GM12878 (cell line): ENCODE data around the gene OOSP2. TPM values are rescaled to one million over a fixed set of nuclear protein-coding genes. Genes with fewer than 3 reads are reported as not detected.

Experiments used
- ATAC-seq: fragments of 200-7000 bp; cut with Tn5 transposase; 3 replicates; pipeline ENCODE4 v1.9.1; 2020; ENCODE audit warnings: mild to moderate bottlenecking, moderate library complexity
- BruUV-seq: library from RNA; stranded (reverse); fragments of 400-500 nt; replicated peaks from 2 replicates; lab custom pipeline; 2021; lab: Mats Ljungman, UMichigan
- CTCF ChIA-PET: fragments of 300-600 bp; sonication (Branson Sonifier 250); formaldehyde crosslinking; extraction: SDS; loops from one replicate; lab custom pipeline; 2021; ENCODE audit warnings: inconsistent platforms; lab: Yijun Ruan, JAX
- POLR2A ChIA-PET: fragments of 350-600 bp; formaldehyde crosslinking; extraction: SDS; loops from one replicate; lab custom pipeline; 2021; ENCODE audit warnings: inconsistent platforms; lab: Charles Lee
- RAD21 ChIA-PET: fragments of 300-600 bp; sonication (Branson Sonifier 250); formaldehyde crosslinking; loops from one replicate; lab custom pipeline; 2023; ENCODE audit warnings: antibody characterized with exemption; ENCODE audit not compliant: unreplicated experiment; lab: Charles Lee
- SMC1A ChIA-PET: fragments of 300-600 bp; sonication (Branson Sonifier 250); formaldehyde crosslinking; loops from one replicate; lab custom pipeline; 2023; ENCODE audit not compliant: unreplicated experiment, uncharacterized antibody; lab: Charles Lee
- DNase-seq: peaks from one replicate; pipeline ENCODE4 v3.0.0-alpha.2; 2011; ENCODE audit warnings: low read depth, low spot score
- FAIRE-seq: peaks from 3 replicates; lab custom pipeline; 2011; peaks lifted over from hg19 to GRCh38; lab: Jason Lieb, UNC
- H2AFZ ChIP-seq: 2 replicates; pipeline ENCODE4 v1.6.0; 2011; ENCODE audit warnings: low read depth, low read length, control low read depth; ENCODE audit not compliant: control insufficient read depth
- H3K27ac ChIP-seq: 2 replicates; pipeline ENCODE4 v1.5.1; 2011; ENCODE audit warnings: control low read depth; ENCODE audit not compliant: control insufficient read depth, insufficient read depth
- H3K27me3 ChIP-seq, 2 experiments: replicated peaks in 1 of 2; 2 replicates each; pipeline versions ENCODE4 v1.6.0 to v1.6.1; 2011; ENCODE audit warnings: low read length in 1 of 2; ENCODE audit not compliant: control insufficient read depth in 2 of 2, insufficient read depth in 2 of 2
- H3K36me3 ChIP-seq, 2 experiments: 2 replicates each; pipeline ENCODE4 v1.5.1; 2011; ENCODE audit warnings: low read length in 1 of 2; ENCODE audit not compliant: control insufficient read depth in 2 of 2, insufficient read depth in 2 of 2
- H3K4me1 ChIP-seq: 2 replicates; pipeline ENCODE4 v1.6.1; 2011; ENCODE audit warnings: mild to moderate bottlenecking, low read length, moderate library complexity, mixed read lengths; ENCODE audit not compliant: control insufficient read depth, insufficient read depth
- H3K4me2 ChIP-seq: 2 replicates; pipeline ENCODE4 v1.6.0; 2011; ENCODE audit warnings: control low read depth; ENCODE audit not compliant: control insufficient read depth, insufficient read depth
- H3K4me3 ChIP-seq: fragments of 200-600 bp; sonication (generic); 2 replicates; pipeline ENCODE4 v1.5.1; 2016
- H3K79me2 ChIP-seq: 2 replicates; pipeline ENCODE4 v1.6.0; 2011; ENCODE audit warnings: low read length; ENCODE audit not compliant: control insufficient read depth, insufficient read depth
- H3K9ac ChIP-seq: 2 replicates; pipeline ENCODE4 v1.8.0; 2011; ENCODE audit warnings: low read length, control low read depth, mixed read lengths; ENCODE audit not compliant: control insufficient read depth, insufficient read depth
- H3K9me3 ChIP-seq: replicated peaks from 3 replicates; pipeline ENCODE4 v1.5.1; 2011; ENCODE audit warnings: mild to moderate bottlenecking, low read length; ENCODE audit not compliant: control insufficient read depth, insufficient read depth
- H4K20me1 ChIP-seq: 2 replicates; pipeline ENCODE4 v1.6.0; 2011; ENCODE audit not compliant: control insufficient read depth, insufficient read depth
- CREM ChIP-seq: IDR thresholded peaks from 2 replicates; pipeline ENCODE4 v1.6.1; 2014; ENCODE audit warnings: antibody characterized with exemption, low read depth
- E2F8 ChIP-seq: fragments of 450-650 bp; IDR thresholded peaks from 2 replicates; pipeline ENCODE4 v1.6.1; 2018; ENCODE audit warnings: mild to moderate bottlenecking, low read depth, moderate library complexity; ENCODE audit not compliant: partially characterized antibody
- EED ChIP-seq: sonication (generic); IDR thresholded peaks from 2 replicates; pipeline ENCODE4 v1.6.1; 2016; ENCODE audit warnings: antibody characterized with exemption, low read depth
- ETV6 ChIP-seq, 2 experiments: fragments of 450-650 bp in 1 of 2; IDR thresholded peaks in 1 of 2; conservative IDR thresholded peaks in 1 of 2; 2 replicates each; pipeline ENCODE4 v1.6.1; 2014; ENCODE audit warnings: antibody characterized with exemption in 1 of 2, borderline replicate concordance in 1 of 2, low read depth in 1 of 2, mild to moderate bottlenecking in 1 of 2, moderate library complexity in 1 of 2
- MLLT1 ChIP-seq: fragments of 450-650 bp; IDR thresholded peaks from 2 replicates; pipeline ENCODE4 v1.6.1; 2016; ENCODE audit warnings: mild to moderate bottlenecking
- MTA3 ChIP-seq: IDR thresholded peaks from 2 replicates; pipeline ENCODE4 v1.6.1; 2012; ENCODE audit warnings: low read length, inconsistent platforms, borderline replicate concordance
- NBN ChIP-seq: fragments of 450-650 bp; IDR thresholded peaks from 2 replicates; pipeline ENCODE4 v1.6.1; 2016
- PAX8 ChIP-seq: fragments of 450-650 bp; IDR thresholded peaks from 2 replicates; pipeline ENCODE4 v1.6.1; 2017; ENCODE audit warnings: mild to moderate bottlenecking, moderate library complexity
- PKNOX1 ChIP-seq: fragments of 450-650 bp; IDR thresholded peaks from 2 replicates; pipeline ENCODE4 v1.6.1; 2016; ENCODE audit warnings: mild to moderate bottlenecking
- RAD21 ChIP-seq: IDR thresholded peaks from 2 replicates; pipeline ENCODE4 v1.6.1; 2011; ENCODE audit warnings: mild to moderate bottlenecking, low read depth, low read length, moderate library complexity; ENCODE audit not compliant: insufficient read depth
- SMARCA5 ChIP-seq: fragments of 450-650 bp; IDR thresholded peaks from 2 replicates; pipeline ENCODE4 v1.6.1; 2017; ENCODE audit warnings: mild to moderate bottlenecking
- STAT3 ChIP-seq: IDR thresholded peaks from 2 replicates; pipeline ENCODE4 v1.6.1; 2011; ENCODE audit warnings: low read depth, low read length, improper control_type of control experiment
- TBL1XR1 ChIP-seq: IDR thresholded peaks from 2 replicates; pipeline ENCODE4 v1.6.1; 2012; ENCODE audit warnings: low read depth, low read length, improper control_type of control experiment
- WGBS: methylation state at CpG from one replicate; pipeline ENCODE4 v1.1.6; 2016; ENCODE audit warnings: low lambda C conversion rate; ENCODE audit not compliant: insufficient replicate concordance, insufficient coverage; ENCODE audit errors: missing lambda C conversion rate; 5-methylcytosine and 5-hydroxymethylcytosine counted together
- in situ Hi-C: fragments of 300-500 bp; cut with MboI; formaldehyde crosslinking; loops from 9 replicates; pipeline ENCODE4 v1.14.3; 2018; ENCODE audit warnings: mixed read lengths
- intact Hi-C: fragments of 100-400 bp; cut with micrococcal nuclease; formaldehyde crosslinking; loops from one replicate; pipeline ENCODE4 v1.14.2; 2022; ENCODE audit not compliant: unreplicated experiment
- polyA plus RNA-seq, 11 experiments: library from polyadenylated mRNA; depleted of rRNA in 4 of 11; unstranded in 6 of 11; stranded (reverse) in 5 of 11; fragments of >200 nt; fragmentation: Nextera tagmentation in 4 of 11; fragmentation: Illumina TruSeq in 1 of 11; extraction: Ambion mirVana in 4 of 11; extraction: Trizol in 1 of 11; gene quantifications; 1 replicate in 1 of 11; 2 replicates in 10 of 11; pipeline versions ENCODE4 v1.2.1 to v1.2.3, GENCODE V29; 2011 to 2016; ENCODE audit warnings: inconsistent platforms in 2 of 11, missing spikeins in 2 of 11, low read depth in 1 of 11
- total RNA-seq, 4 experiments: library from RNA; depleted of rRNA in 3 of 4; stranded (reverse); fragments of >200 nt in 3 of 4; fragmentation: Illumina TruSeq in 1 of 4; extraction: Trizol in 1 of 4; gene quantifications; 2 replicates each; pipeline versions ENCODE4 v1.2.1 to v1.2.3, GENCODE V29; 2013 to 2021
- TF ChIP-seq, protein P1 (sequence below): IDR thresholded peaks from 2 replicates; pipeline ENCODE4 v1.6.1; 2011; ENCODE audit warnings: low read depth, mild to moderate bottlenecking, low read length, moderate library complexity, borderline replicate concordance; ENCODE audit errors: extremely low read depth
- TF ChIP-seq, protein P2 (sequence below): fragments of 450-650 bp; IDR thresholded peaks from 2 replicates; pipeline ENCODE4 v1.6.1; 2018; ENCODE audit warnings: borderline replicate concordance, mild to moderate bottlenecking; ENCODE audit not compliant: partially characterized antibody

The OOSP2 gene
- total and polyA plus RNA-seq, 10 of the 15 experiments (the other 5 are each of a cell fraction or from before 2014, with no cell fraction given), result not detected

GRCh38 chr11:60029015-60029632 lies 11.1 kb upstream of the OOSP2 start:
- no peaks in the 10 kb centered on the region for H3K9me3 ChIP-seq
- H3K36me3 ChIP-seq, result no peaks in the 10 kb centered on the region
- no peak overlapping the region for H2AFZ ChIP-seq
- H3K27me3 ChIP-seq, result no peaks in the 10 kb centered on the region
- RAD21 ChIA-PET, result no interaction called here
- no peaks in the 10 kb centered on the region for H3K4me1 ChIP-seq
- intact Hi-C loops (no loop called here), in situ Hi-C loops (no loop called here)
- H3K9ac ChIP-seq, result no peak overlapping the region
- H3K79me2 ChIP-seq, result no peaks in the 10 kb centered on the region
- no peak overlapping the region for H3K27ac ChIP-seq
- no peak overlapping the region for H3K4me3 ChIP-seq
- no peak for DNase-seq
- 3% methylated on average over 3 of the region's 3 CpGs for WGBS
- H3K4me2 ChIP-seq, result no peak overlapping the region
- no TSS peak for BruUV-seq
- ATAC-seq, result no peak
- FAIRE-seq, result no peak
- POLR2A ChIA-PET, result no interaction called here
- CTCF ChIA-PET, result interaction anchor here (1.3 kb wide), 1 partner anchor 222 kb away, joined by 5 read pairs; no protein-coding TSS in a partner anchor
- no peaks in the 10 kb centered on the region for H4K20me1 ChIP-seq
- SMC1A ChIA-PET, result no interaction called here
- TF ChIP-seq E2F8, result no peak
- TF ChIP-seq ETV6 (conservative IDR thresholded peaks at IDR 0.05 in 1 of 2, IDR thresholded peaks at IDR 0.05 in 1 of 2; ENCODE audit: borderline replicate concordance in 1 of 2, low read depth in 1 of 2), result no peak
- TF ChIP-seq, protein P1, sequence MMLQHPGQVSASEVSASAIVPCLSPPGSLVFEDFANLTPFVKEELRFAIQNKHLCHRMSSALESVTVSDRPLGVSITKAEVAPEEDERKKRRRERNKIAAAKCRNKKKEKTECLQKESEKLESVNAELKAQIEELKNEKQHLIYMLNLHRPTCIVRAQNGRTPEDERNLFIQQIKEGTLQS, result no peak
- TF ChIP-seq CREM, result no peak
- no peak for TF ChIP-seq EED
- TF ChIP-seq STAT3, result no peak
- no peak for TF ChIP-seq PKNOX1
- TF ChIP-seq, protein P2, sequence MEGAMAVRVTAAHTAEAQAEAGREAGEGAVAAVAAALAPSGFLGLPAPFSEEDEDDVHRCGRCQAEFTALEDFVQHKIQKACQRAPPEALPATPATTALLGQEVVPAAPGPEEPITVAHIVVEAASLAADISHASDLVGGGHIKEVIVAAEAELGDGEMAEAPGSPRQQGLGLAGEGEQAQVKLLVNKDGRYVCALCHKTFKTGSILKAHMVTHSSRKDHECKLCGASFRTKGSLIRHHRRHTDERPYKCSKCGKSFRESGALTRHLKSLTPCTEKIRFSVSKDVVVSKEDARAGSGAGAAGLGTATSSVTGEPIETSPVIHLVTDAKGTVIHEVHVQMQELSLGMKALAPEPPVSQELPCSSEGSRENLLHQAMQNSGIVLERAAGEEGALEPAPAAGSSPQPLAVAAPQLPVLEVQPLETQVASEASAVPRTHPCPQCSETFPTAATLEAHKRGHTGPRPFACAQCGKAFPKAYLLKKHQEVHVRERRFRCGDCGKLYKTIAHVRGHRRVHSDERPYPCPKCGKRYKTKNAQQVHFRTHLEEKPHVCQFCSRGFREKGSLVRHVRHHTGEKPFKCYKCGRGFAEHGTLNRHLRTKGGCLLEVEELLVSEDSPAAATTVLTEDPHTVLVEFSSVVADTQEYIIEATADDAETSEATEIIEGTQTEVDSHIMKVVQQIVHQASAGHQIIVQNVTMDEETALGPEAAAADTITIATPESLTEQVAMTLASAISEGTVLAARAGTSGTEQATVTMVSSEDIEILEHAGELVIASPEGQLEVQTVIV, result no peak
- no peak for TF ChIP-seq MLLT1
- TF ChIP-seq PAX8, result no peak
- TF ChIP-seq NBN, result no peak
- TF ChIP-seq TBL1XR1, result no peak
- no peak for TF ChIP-seq MTA3
- TF ChIP-seq SMARCA5, result no peak
- TF ChIP-seq RAD21, result no peak
